DMS 273 (cell line): ENCODE data around the gene MND1.
A peak's percentile ranks its signal among the peaks of the same experiment; 100 is the strongest.

Source experiments
- DNase-seq: peaks from one replicate; lab custom pipeline; 2025; ENCODE audit not compliant: unreplicated experiment; lab: John Stamatoyannopoulos, UW

The MND1 gene

GRCh38 chr4:153344131-153345011 lies at the start of gene MND1:
Gene MND1 (plus strand): TSS chr4:153344688. CDS start chr4:153344738, 50 bp downstream.
- DNase-seq, result peak; percentile 94

GRCh38 chr4:153295131-153295755 lies 49.2 kb upstream of the MND1 start:
- DNase-seq, result no peak

GRCh38 chr4:153296040-153296823 lies 48.3 kb upstream of the MND1 start:
- no peak for DNase-seq

GRCh38 chr4:153297116-153297515 lies 47.4 kb upstream of the MND1 start:
- no peak for DNase-seq

- DNase-seq, result no peak
Observed at GRCh38 chr4:153310793-153311192, 33.7 kb upstream of the MND1 start.

GRCh38 chr4:153314915-153315314 lies 29.6 kb upstream of the MND1 start:
- no peak for DNase-seq

- peak; percentile 75 for DNase-seq
Observed at GRCh38 chr4:153318696-153319320, 25.7 kb upstream of the MND1 start.

GRCh38 chr4:153322791-153323190 lies 21.7 kb upstream of the MND1 start:
- DNase-seq, result no peak

- DNase-seq, result no peak
Observed at GRCh38 chr4:153324046-153324445, 20.4 kb upstream of the MND1 start.

- DNase-seq, result no peak
Observed at GRCh38 chr4:153325558-153325957, 18.9 kb upstream of the MND1 start.

GRCh38 chr4:153326513-153326912 lies 18.0 kb upstream of the MND1 start:
- no peak for DNase-seq

- no peak for DNase-seq
Observed at GRCh38 chr4:153327247-153327646, 17.2 kb upstream of the MND1 start.

GRCh38 chr4:153332936-153333335 lies 11.6 kb upstream of the MND1 start:
- no peak for DNase-seq

- no peak for DNase-seq
Observed at GRCh38 chr4:153333874-153334273, 10.6 kb upstream of the MND1 start.

- no peak for DNase-seq
Observed at GRCh38 chr4:153335665-153336064, 8.8 kb upstream of the MND1 start.

GRCh38 chr4:153337686-153338085 lies 6.8 kb upstream of the MND1 start:
- no peak for DNase-seq

GRCh38 chr4:153341575-153342090 lies 2.9 kb upstream of the MND1 start:
- DNase-seq, result peak; percentile 1

- DNase-seq, result no peak
Observed at GRCh38 chr4:153342751-153343552, 1.5 kb upstream of the MND1 start.

- DNase-seq, result peak; percentile 72
Observed at GRCh38 chr4:153345012-153345981, 809 bp downstream of the MND1 start.
